NT2/D1 (cell line): ENCODE data around the gene KAT6B.

Experiments
- DNase-seq: peaks from one replicate; pipeline ENCODE4 v3.0.0-alpha.2; 2011; ENCODE audit warnings: low read depth, low spot score
- H3K27me3 ChIP-seq: 2 replicates; pipeline ENCODE4 v1.6.0; 2011; ENCODE audit warnings: mild to moderate bottlenecking; ENCODE audit not compliant: insufficient read length, insufficient read depth
- H3K36me3 ChIP-seq: 2 replicates; pipeline ENCODE4 v1.6.1; 2011; ENCODE audit warnings: mild to moderate bottlenecking, low read length, mixed read lengths; ENCODE audit not compliant: insufficient read depth, insufficient read length
- H3K4me1 ChIP-seq: 2 replicates; pipeline ENCODE4 v1.5.1; 2011; ENCODE audit not compliant: insufficient read depth, insufficient read length
- H3K4me3 ChIP-seq: 2 replicates; pipeline ENCODE4 v1.5.1; 2011; ENCODE audit warnings: low read depth; ENCODE audit not compliant: insufficient read length
- H3K9ac ChIP-seq: 2 replicates; pipeline ENCODE4 v1.6.0; 2011; ENCODE audit warnings: low read depth; ENCODE audit not compliant: insufficient read length
- H3K9me3 ChIP-seq: 2 replicates; pipeline ENCODE4 v1.5.1; 2011; ENCODE audit warnings: mild to moderate bottlenecking, low read length; ENCODE audit not compliant: insufficient read depth
- SUZ12 ChIP-seq: IDR thresholded peaks from 2 replicates; pipeline ENCODE4 v1.6.1; 2011; ENCODE audit not compliant: insufficient read length, insufficient read depth; ENCODE audit errors: extremely low read depth
- YY1 ChIP-seq: IDR thresholded peaks from 2 replicates; pipeline ENCODE4 v1.6.1; 2011; ENCODE audit not compliant: insufficient read length, insufficient read depth
- ZNF274 ChIP-seq: IDR thresholded peaks from 2 replicates; pipeline ENCODE4 v1.6.1; 2011; ENCODE audit warnings: mild to moderate bottlenecking, low read depth, low read length

The KAT6B gene

DNA sequence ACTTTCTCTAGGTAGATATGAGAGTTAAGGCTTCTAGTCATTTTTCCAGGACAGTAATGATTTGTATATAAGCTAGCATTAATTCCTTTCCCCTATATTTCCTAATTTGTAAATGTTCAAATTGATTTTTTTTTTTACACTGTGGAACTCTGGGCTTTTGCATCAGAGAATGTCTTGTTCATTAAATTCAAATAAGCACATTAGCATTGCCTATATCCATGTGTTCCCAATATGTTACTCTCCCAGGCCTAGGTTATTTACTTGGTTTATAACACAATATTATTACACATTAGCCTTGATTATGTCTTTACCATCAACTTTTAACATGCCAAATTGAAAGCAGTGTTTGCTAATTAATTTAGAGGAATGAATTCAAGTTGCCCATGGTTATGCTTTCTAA lies 201.6 kb downstream of the KAT6B start:
- no peaks in the 10 kb centered on the region for H3K27me3 ChIP-seq
- no peaks in the 10 kb centered on the region for H3K9me3 ChIP-seq
- H3K9ac ChIP-seq = no peak overlapping the region
- peaks cover 27% of the 10 kb centered on the region for H3K36me3 ChIP-seq
- DNase-seq = no peak
- TF ChIP-seq YY1 = no peak
- TF ChIP-seq SUZ12 = no peak
- no peak overlapping the region for H3K4me3 ChIP-seq
- no peaks in the 10 kb centered on the region for H3K4me1 ChIP-seq

GRCh38 chr10:75028748-75029147 lies 202.3 kb downstream of the KAT6B start:
- no peak overlapping the region for H3K9ac ChIP-seq
- peaks cover 27% of the 10 kb centered on the region for H3K36me3 ChIP-seq
- no peaks in the 10 kb centered on the region for H3K27me3 ChIP-seq
- TF ChIP-seq SUZ12 (no peak), YY1 (no peak), ZNF274 (no peak)
- no peaks in the 10 kb centered on the region for H3K4me1 ChIP-seq
- H3K9me3 ChIP-seq = no peaks in the 10 kb centered on the region
- H3K4me3 ChIP-seq = no peak overlapping the region
- no peak for DNase-seq

DNA sequence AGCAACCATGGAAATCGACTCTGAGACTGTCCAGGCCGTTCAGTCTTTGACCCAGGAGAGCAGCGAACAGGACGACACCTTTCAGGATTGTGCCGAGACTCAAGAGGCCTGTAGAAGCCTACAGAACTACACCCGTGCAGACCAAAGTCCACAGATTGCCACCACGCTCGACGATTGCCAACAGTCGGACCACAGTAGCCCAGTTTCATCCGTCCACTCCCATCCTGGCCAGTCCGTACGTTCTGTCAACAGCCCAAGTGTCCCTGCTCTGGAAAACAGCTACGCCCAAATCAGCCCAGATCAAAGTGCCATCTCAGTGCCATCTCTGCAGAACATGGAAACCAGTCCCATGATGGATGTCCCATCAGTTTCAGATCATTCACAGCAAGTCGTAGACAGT lies 203.0 kb downstream of the KAT6B start:
- Histone ChIP-seq H3K4me3 (no peak overlapping the region), H3K4me1 (no peaks in the 10 kb centered on the region), H3K36me3 (peaks cover 27% of the 10 kb centered on the region), H3K27me3 (no peaks in the 10 kb centered on the region), H3K9ac (no peak overlapping the region), H3K9me3 (no peaks in the 10 kb centered on the region)
- TF ChIP-seq YY1 = no peak
- no peak for TF ChIP-seq ZNF274
- no peak for TF ChIP-seq SUZ12
- DNase-seq = no peak

GRCh38 chr10:75029857-75030256 lies 203.5 kb downstream of the KAT6B start:
- Histone ChIP-seq H3K36me3 (peaks cover 26% of the 10 kb centered on the region), H3K4me3 (no peak overlapping the region), H3K9me3 (no peaks in the 10 kb centered on the region), H3K4me1 (no peaks in the 10 kb centered on the region), H3K9ac (no peak overlapping the region), H3K27me3 (no peaks in the 10 kb centered on the region)
- DNase-seq = no peak
- TF ChIP-seq YY1 (no peak), ZNF274 (no peak), SUZ12 (no peak)

GRCh38 chr10:75030371-75030770 lies 204.0 kb downstream of the KAT6B start:
- Histone ChIP-seq H3K4me1 (no peaks in the 10 kb centered on the region), H3K36me3 (peaks cover 21% of the 10 kb centered on the region), H3K9ac (no peak overlapping the region), H3K27me3 (no peaks in the 10 kb centered on the region), H3K4me3 (no peak overlapping the region), H3K9me3 (no peaks in the 10 kb centered on the region)
- DNase-seq = no peak
- TF ChIP-seq ZNF274 (no peak), SUZ12 (no peak), YY1 (no peak)

DNA sequence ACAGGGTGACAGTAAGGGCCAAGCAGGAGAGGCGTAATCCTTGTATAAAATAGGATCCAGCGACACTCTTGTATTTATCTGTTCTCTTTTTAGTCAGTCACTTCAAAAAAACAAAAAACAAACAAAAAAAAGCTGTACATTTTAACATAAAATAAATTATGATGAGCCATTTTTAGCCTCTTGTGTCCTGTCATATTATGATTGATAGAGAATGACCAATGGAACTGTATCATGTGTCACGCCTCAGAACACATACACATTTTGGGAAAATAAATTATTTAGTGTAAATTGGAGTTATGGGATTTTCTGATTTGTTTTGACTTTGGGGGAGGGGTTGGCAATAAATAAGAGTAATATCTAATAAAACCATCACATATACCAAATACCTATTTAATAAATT lies 205.7 kb downstream of the KAT6B start:
- Histone ChIP-seq H3K9me3 (no peaks in the 10 kb centered on the region), H3K27me3 (no peaks in the 10 kb centered on the region), H3K36me3 (peaks cover 15% of the 10 kb centered on the region), H3K4me1 (no peaks in the 10 kb centered on the region), H3K4me3 (no peak overlapping the region), H3K9ac (no peak overlapping the region)
- DNase-seq = no peak
- TF ChIP-seq YY1 (no peak), ZNF274 (no peak)

DNA sequence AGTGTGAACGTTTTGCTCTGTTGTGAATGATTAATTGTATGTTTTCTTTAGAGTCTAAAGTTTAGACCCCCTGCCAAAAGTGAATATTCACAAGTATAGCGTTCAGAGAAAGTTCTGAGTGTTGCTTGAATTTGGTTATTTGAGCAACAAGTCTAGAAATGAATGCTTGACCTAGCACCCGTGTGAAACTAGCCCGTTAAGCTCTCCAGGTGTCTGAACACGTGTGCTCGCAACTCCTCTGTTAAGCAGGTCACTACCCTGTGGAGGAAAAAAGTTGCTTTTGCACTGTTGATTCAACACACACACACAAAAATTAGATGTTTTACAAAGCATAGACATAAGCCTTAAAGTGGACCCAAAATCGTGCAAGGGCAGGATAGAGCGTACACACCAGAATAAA lies 206.4 kb downstream of the KAT6B start:
- Histone ChIP-seq H3K36me3 (peaks cover 15% of the 10 kb centered on the region), H3K9ac (no peak overlapping the region), H3K9me3 (no peaks in the 10 kb centered on the region), H3K27me3 (peaks cover 5% of the 10 kb centered on the region), H3K4me1 (no peaks in the 10 kb centered on the region), H3K4me3 (no peak overlapping the region)
- no peak for DNase-seq
- no peak for TF ChIP-seq YY1
- no peak for TF ChIP-seq ZNF274
- TF ChIP-seq SUZ12 = no peak

GRCh38 chr10:75033399-75034130 lies 207.2 kb downstream of the KAT6B start:
- H3K4me1 ChIP-seq = no peaks in the 10 kb centered on the region
- H3K9ac ChIP-seq = no peak overlapping the region
- DNase-seq = no peak
- peaks cover 6% of the 10 kb centered on the region for H3K27me3 ChIP-seq
- H3K36me3 ChIP-seq = peaks cover 15% of the 10 kb centered on the region
- H3K9me3 ChIP-seq = no peaks in the 10 kb centered on the region
- TF ChIP-seq YY1 (no peak), ZNF274 (no peak), SUZ12 (no peak)
- no peak overlapping the region for H3K4me3 ChIP-seq
